ENCODE measurements around the gene CIBAR2.

The CIBAR2 gene

GRCh38 chr16:85093705-85094104 lies 18.6 kb downstream of the CIBAR2 start:
- no peak for TF ChIP-seq CTCF (conservative IDR thresholded peaks at IDR 0.05; ENCODE audit: low read depth)
- POLR2A ChIA-PET (ENCODE audit: low non-redundant PET) = no interaction called here
- DNase-seq (ENCODE audit: low spot score) = no peak
- CTCF ChIA-PET = no interaction called here
- H3K27ac ChIP-seq = no peak overlapping the region

- POLR2A ChIA-PET (ENCODE audit: low non-redundant PET) = no interaction called here
- no peak overlapping the region for H3K27ac ChIP-seq
- TF ChIP-seq CTCF (conservative IDR thresholded peaks at IDR 0.05; ENCODE audit: low read depth) = no peak
- DNase-seq (ENCODE audit: low spot score) = no peak
- CTCF ChIA-PET = no interaction called here
These were observed 19.4 kb downstream of the CIBAR2 start for GRCh38 chr16:85092851-85093250.

GRCh38 chr16:85092309-85092708 lies 20.0 kb downstream of the CIBAR2 start:
- no peak for DNase-seq (ENCODE audit: low spot score)
- TF ChIP-seq CTCF (conservative IDR thresholded peaks at IDR 0.05; ENCODE audit: low read depth) = no peak
- POLR2A ChIA-PET (ENCODE audit: low non-redundant PET) = interaction anchor here (0.5 to 0.7 kb wide), 2 partner anchors 218 to 325 kb away, joined by 4 to 14 read pairs; no protein-coding TSS in a partner anchor
- CTCF ChIA-PET = interaction anchor here (0.6 kb wide), 1 partner anchor 11 kb away, joined by 3 read pairs; no protein-coding TSS in a partner anchor
- no peak overlapping the region for H3K27ac ChIP-seq

GRCh38 chr16:85091522-85091910 lies 20.8 kb downstream of the CIBAR2 start:
- no peak for DNase-seq (ENCODE audit: low spot score)
- no peak overlapping the region for H3K27ac ChIP-seq
- POLR2A ChIA-PET (ENCODE audit: low non-redundant PET) = interaction anchor here (0.7 kb wide), 1 partner anchor 219 kb away, joined by 4 read pairs; no protein-coding TSS in a partner anchor
- CTCF ChIA-PET = no interaction called here
- no peak for TF ChIP-seq CTCF (conservative IDR thresholded peaks at IDR 0.05; ENCODE audit: low read depth)

GRCh38 chr16:85090873-85091521 lies 21.3 kb downstream of the CIBAR2 start:
- no peak for DNase-seq (ENCODE audit: low spot score)
- POLR2A ChIA-PET (ENCODE audit: low non-redundant PET) = no interaction called here
- CTCF ChIA-PET = no interaction called here
- TF ChIP-seq CTCF (conservative IDR thresholded peaks at IDR 0.05; ENCODE audit: low read depth) = no peak
- H3K27ac ChIP-seq = no peak overlapping the region

- H3K27ac ChIP-seq = peak overlapping the region; percentile 70
- TF ChIP-seq CTCF (conservative IDR thresholded peaks at IDR 0.05; ENCODE audit: low read depth) = no peak
- ChIA-PET CTCF (interaction anchor here (0.6 kb wide), 1 partner anchor 64 kb away, joined by 4 read pairs; no protein-coding TSS in a partner anchor), POLR2A (ENCODE audit: low non-redundant PET) (no interaction called here)
- DNase-seq (ENCODE audit: low spot score) = no peak
These were observed 22.1 kb downstream of the CIBAR2 start for GRCh38 chr16:85090181-85090580.

All from RWPE1 (cell line).